Measurements from ENCODE around the gene ABCA8. TPM values are rescaled to one million over a fixed set of nuclear protein-coding genes. Genes with fewer than 3 reads are reported as not detected.

Gene ABCA8
- total and polyA plus RNA-seq, 10 of the 15 experiments (the other 5 are each of a cell fraction or from before 2014, with no cell fraction given): 0.05 to 0.15 TPM; not detected in 8

- DNase-seq (ENCODE audit: low read depth, low spot score): no peak
- H3K79me2 ChIP-seq (ENCODE audit: control insufficient read depth, insufficient read depth, low read length): no peaks in the 10 kb centered on the region
- H3K9me3 ChIP-seq (replicated peaks; ENCODE audit: control insufficient read depth, insufficient read depth, low read length): no peaks in the 10 kb centered on the region
- H3K4me2 ChIP-seq (ENCODE audit: control insufficient read depth, insufficient read depth): no peak overlapping the region
- POLR2A ChIA-PET: interaction anchor here (0.7 kb wide), 1 partner anchor 10 kb away, joined by 3 read pairs; no protein-coding TSS in a partner anchor
- BruUV-seq (replicated peaks): no TSS peak
- no peaks in the 10 kb centered on the region for H3K4me1 ChIP-seq (ENCODE audit: control insufficient read depth, insufficient read depth, low read length)
- no peak for ATAC-seq
- RAD21 ChIA-PET (ENCODE audit: unreplicated experiment): interaction anchor here (0.6 kb wide), 1 partner anchor 21 kb away, joined by 3 read pairs; no protein-coding TSS in a partner anchor
- no peak overlapping the region for H3K4me3 ChIP-seq
- no peaks in the 10 kb centered on the region for H3K27me3 ChIP-seq (replicated peaks in 1 of 2; ENCODE audit: control insufficient read depth in 2 of 2, insufficient read depth in 2 of 2, low read length in 1 of 2)
- H3K36me3 ChIP-seq (ENCODE audit: control insufficient read depth in 2 of 2, insufficient read depth in 2 of 2, low read length in 1 of 2): no peaks in the 10 kb centered on the region
- TF ChIP-seq IKZF2 (IDR thresholded peaks at IDR 0.05) (no peak), WRNIP1 (IDR thresholded peaks at IDR 0.05; ENCODE audit: borderline replicate concordance, low read depth, low read length) (no peak), RFX5 (IDR thresholded peaks at IDR 0.05; ENCODE audit: low read depth, low read length) (no peak), HDGF (IDR thresholded peaks at IDR 0.05) (no peak), TCF3 (IDR thresholded peaks at IDR 0.05; ENCODE audit: borderline replicate concordance, insufficient read depth, low read depth, low read length) (no peak), ATF2 (IDR thresholded peaks at IDR 0.05; ENCODE audit: low read length) (no peak), SPI1 (IDR thresholded peaks at IDR 0.05; ENCODE audit: borderline replicate concordance, insufficient read depth, low read depth, low read length) (no peak), EGR1 (IDR thresholded peaks at IDR 0.05; ENCODE audit: borderline replicate concordance in 1 of 2, low read depth in 2 of 2, low read length in 2 of 2) (no peak), EED (IDR thresholded peaks at IDR 0.05; ENCODE audit: low read depth) (no peak)
- FAIRE-seq: no peak
- H3K9ac ChIP-seq (ENCODE audit: control insufficient read depth, insufficient read depth, low read length): no peak overlapping the region
- SMC1A ChIA-PET (ENCODE audit: uncharacterized antibody, unreplicated experiment): no interaction called here
- intact Hi-C loops (cut with micrococcal nuclease; ENCODE audit: unreplicated experiment): no loop called here
- no peak overlapping the region for H3K27ac ChIP-seq (ENCODE audit: control insufficient read depth, insufficient read depth)
- WGBS (ENCODE audit: insufficient coverage, insufficient replicate concordance, low lambda C conversion rate, missing lambda C conversion rate): 15% methylated on average over 4 of the region's 4 CpGs
- CTCF ChIA-PET: interaction anchor here (1.4 kb wide), 1 partner anchor 72 kb away, joined by 3 read pairs; no protein-coding TSS in a partner anchor
- in situ Hi-C loops (cut with MboI): no loop called here
- H2AFZ ChIP-seq (ENCODE audit: control insufficient read depth, low read depth, low read length): no peak overlapping the region
- H4K20me1 ChIP-seq (ENCODE audit: control insufficient read depth, insufficient read depth): no peaks in the 10 kb centered on the region
These were observed 115.1 kb downstream of the ABCA8 start for GRCh38 chr17:68840073-68840472.

Data from GM12878 (cell line).